SK-N-SH (cell line): ENCODE results near the gene USP36. TPM values are rescaled to one million over a fixed set of nuclear protein-coding genes. Genes with fewer than 3 reads are reported as not detected.
A peak's percentile ranks its signal among the peaks of the same experiment; 100 is the strongest.

ENCODE experiments used
- CTCF ChIA-PET: fragments of 300-600, 350-600 bp; formaldehyde crosslinking; extraction: SDS; loops from one replicate; lab custom pipeline; 2021; lab: Yijun Ruan, JAX
- POLR2A ChIA-PET: fragments of 350-600 bp; sonication (Branson Sonifier 250); formaldehyde crosslinking; extraction: SDS; loops from one replicate; lab custom pipeline; 2020; ENCODE audit warnings: antibody characterized with exemption, inconsistent platforms; lab: Yijun Ruan, JAX
- DNase-seq: peaks from one replicate; pipeline ENCODE4 v3.0.0; 2012
- H2AFZ ChIP-seq: fragments of 200-600 bp; sonication (generic); 2 replicates; pipeline ENCODE4 v1.8.1; 2016; ENCODE audit warnings: antibody characterized with exemption, mild to moderate bottlenecking, low read depth
- H3F3A ChIP-seq: fragments of 200-600 bp; sonication (generic); replicated peaks from 2 replicates; pipeline ENCODE3; 2016; ENCODE audit warnings: antibody characterized with exemption, mild to moderate bottlenecking; ENCODE audit not compliant: insufficient read depth
- H3K27ac ChIP-seq, 2 experiments: fragments of 200-500 bp in 1 of 2; fragments of 200-600 bp in 1 of 2; sonication (Bioruptor generic) in 1 of 2; sonication (generic), shearing (Covaris generic) in 1 of 2; 2 replicates each; pipeline versions ENCODE4 v1.5.1 to v1.6.1; 2014 to 2016; ENCODE audit warnings: low read depth in 2 of 2, inconsistent platforms in 1 of 2, low read length in 1 of 2, mild to moderate bottlenecking in 1 of 2, mixed read lengths in 1 of 2
- H3K27me3 ChIP-seq: fragments of 200-600 bp; sonication (generic), shearing (Covaris generic); 2 replicates; pipeline ENCODE4 v1.6.1; 2016; ENCODE audit warnings: mixed run types; ENCODE audit not compliant: insufficient read depth
- H3K36me3 ChIP-seq, 2 experiments: fragments of 200-500 bp in 1 of 2; fragments of 200-600 bp in 1 of 2; sonication (Bioruptor generic) in 1 of 2; sonication (generic) in 1 of 2; replicated peaks in 1 of 2; 2 replicates each; pipeline versions ENCODE3 to v1.5.1; 2014 to 2016; ENCODE audit warnings: low read length in 1 of 2, mild to moderate bottlenecking in 1 of 2; ENCODE audit not compliant: insufficient read depth in 2 of 2, control insufficient read depth in 1 of 2
- H3K4me1 ChIP-seq, 2 experiments: fragments of 200-500 bp in 1 of 2; fragments of 200-600 bp in 1 of 2; sonication (Bioruptor generic) in 1 of 2; sonication (generic), shearing (Covaris generic) in 1 of 2; 2 replicates each; pipeline versions ENCODE4 v1.5.1 to v1.6.1; 2014 to 2016; ENCODE audit warnings: low read depth in 1 of 2, low read length in 1 of 2, mixed run types in 1 of 2; ENCODE audit not compliant: insufficient read depth in 2 of 2, control insufficient read depth in 1 of 2
- H3K4me2 ChIP-seq: fragments of 200-600 bp; sonication (generic), shearing (Covaris generic); 2 replicates; pipeline ENCODE4 v1.6.1; 2017; ENCODE audit warnings: mixed run types
- H3K4me3 ChIP-seq, 2 experiments: fragments of 200-500 bp in 1 of 2; fragments of 200-600 bp in 1 of 2; sonication (Bioruptor generic) in 1 of 2; sonication (generic), shearing (Covaris generic) in 1 of 2; 2 replicates each; pipeline versions ENCODE4 v1.5.1 to v1.8.1; 2014 to 2016; ENCODE audit warnings: low read depth in 2 of 2, inconsistent platforms in 1 of 2, low read length in 1 of 2, mild to moderate bottlenecking in 1 of 2, mixed read lengths in 1 of 2, moderate library complexity in 1 of 2
- H3K79me2 ChIP-seq: fragments of 200-600 bp; sonication (generic); 2 replicates; pipeline ENCODE4 v1.8.1; 2017; ENCODE audit warnings: mild to moderate bottlenecking; ENCODE audit not compliant: insufficient read depth
- H3K9ac ChIP-seq: fragments of 200-600 bp; sonication (generic); 2 replicates; pipeline ENCODE4 v1.6.1; 2017; ENCODE audit warnings: mixed run types
- H3K9me2 ChIP-seq: fragments of 200-600 bp; sonication (generic); 2 replicates; pipeline ENCODE4 v1.6.1; 2017; ENCODE audit warnings: mixed run types
- H3K9me3 ChIP-seq: fragments of 200-600 bp; sonication (generic); 2 replicates; pipeline ENCODE4 v1.6.1; 2017; ENCODE audit warnings: mixed run types, mild to moderate bottlenecking, moderate library complexity
- H4K20me1 ChIP-seq: fragments of 200-600 bp; sonication (generic); 2 replicates; pipeline ENCODE4 v1.6.1; 2017; ENCODE audit warnings: mild to moderate bottlenecking, mixed run types; ENCODE audit not compliant: insufficient read depth
- ELF1 ChIP-seq: IDR thresholded peaks from 2 replicates; pipeline ENCODE4 v1.4.0; 2012
- EP300 ChIP-seq, 2 experiments: IDR thresholded peaks; 2 replicates each; pipeline versions ENCODE4 v1.4.0 to v1.6.1; 2012; ENCODE audit warnings: borderline replicate concordance in 1 of 2, low read depth in 1 of 2, low read length in 1 of 2
- EZH2phosphoT487 ChIP-seq: fragments of 200-600 bp; sonication (generic); IDR thresholded peaks from 2 replicates; pipeline ENCODE4 v1.6.1; 2017; ENCODE audit warnings: low read depth, mixed run types, mild to moderate bottlenecking, antibody characterized with exemption, moderate library complexity, borderline replicate concordance
- FOXJ3 ChIP-seq: sonication (generic); formaldehyde crosslinking; IDR thresholded peaks from 2 replicates; pipeline ENCODE4 v1.5.1; 2020; ENCODE audit warnings: mild to moderate bottlenecking, missing genetic modification reagents
- MEF2A ChIP-seq: IDR thresholded peaks from 2 replicates; pipeline ENCODE4 v1.4.0; 2012; ENCODE audit warnings: low read depth, borderline replicate concordance
- PBX3 ChIP-seq: IDR thresholded peaks from 2 replicates; pipeline ENCODE4; 2012
- REST ChIP-seq: IDR thresholded peaks from 2 replicates; pipeline ENCODE4 v1.6.1; 2012; ENCODE audit warnings: mild to moderate bottlenecking, low read depth, low read length, moderate library complexity
- RFX5 ChIP-seq: IDR thresholded peaks from 2 replicates; pipeline ENCODE4 v1.6.1; 2012; ENCODE audit warnings: mild to moderate bottlenecking, improper control_type of control experiment, low read length
- SIN3A ChIP-seq: IDR thresholded peaks from 2 replicates; pipeline ENCODE4 v1.6.1; 2012; ENCODE audit warnings: low read depth, mild to moderate bottlenecking, low read length, moderate library complexity, borderline replicate concordance
- TCF12 ChIP-seq: IDR thresholded peaks from 2 replicates; pipeline ENCODE4 v1.4.0; 2012
- TEAD4 ChIP-seq: IDR thresholded peaks from 2 replicates; pipeline ENCODE4 v1.4.0; 2012; ENCODE audit warnings: mild to moderate bottlenecking, borderline replicate concordance; ENCODE audit not compliant: insufficient read depth
- YY1 ChIP-seq: IDR thresholded peaks from 2 replicates; pipeline ENCODE4 v1.4.0; 2012; ENCODE audit warnings: low read depth, mild to moderate bottlenecking
- ZBTB33 ChIP-seq: IDR thresholded peaks from 2 replicates; pipeline ENCODE4 v1.4.0; 2012; ENCODE audit warnings: low read depth, borderline replicate concordance
- WGBS: methylation state at CpG from one replicate; pipeline ENCODE4 v1.1.6; 2017; ENCODE audit warnings: low lambda C conversion rate; 5-methylcytosine and 5-hydroxymethylcytosine counted together
- polyA plus RNA-seq, 3 experiments: library from polyadenylated mRNA; depleted of rRNA; stranded (reverse); fragments of >200 nt; gene quantifications; 2 replicates each; pipeline ENCODE4 v1.2.3, GENCODE V29; 2012

Gene USP36
- polyA plus RNA-seq, 1 of the 3 experiments (the other 2 are of a cell fraction): 34.6 TPM

GRCh38 chr17:78885956-78886355 is 45.3 kb upstream of the USP36 start:
- ChIA-PET CTCF (interaction anchor here (0.6 to 8.5 kb wide), 7 partner anchors 8 to 133 kb away, joined by 3 to 68 read pairs (median 3); no protein-coding TSS in a partner anchor), POLR2A (interaction anchor here (1.1 kb wide), 1 partner anchor 94 kb away, joined by 5 read pairs; the partner anchor contains the start of gene LGALS3BP)
- Histone ChIP-seq H3K36me3 (peaks cover 5 to 6% of the 10 kb centered on the region in 2 experiments), H4K20me1 (peaks cover 4% of the 10 kb centered on the region; the same call in 1 of the 2 replicates), H3K4me1 (peaks cover 32 to 67% of the 10 kb centered on the region in 2 experiments), H3K79me2 (peaks cover 93% of the 10 kb centered on the region), H3K9me3 (no peaks in the 10 kb centered on the region), H3K9me2 (no peaks in the 10 kb centered on the region), H3K4me3 (no peak overlapping the region), H3K27me3 (no peaks in the 10 kb centered on the region), H3F3A (peaks cover 39% of the 10 kb centered on the region), H3K9ac (no peak overlapping the region), H3K27ac (peak overlapping the region; percentile 99 to 100; a peak in 3 of 4 replicates), H3K4me2 (no peak overlapping the region), H2AFZ (no peak overlapping the region)
- DNase-seq: peak; percentile 9
- TF ChIP-seq ELF1: no peak
- TF ChIP-seq MEF2A: no peak
- no peak for TF ChIP-seq SIN3A
- TF ChIP-seq TCF12: no peak
- TF ChIP-seq RFX5: no peak
- TF ChIP-seq YY1: no peak
- no peak for TF ChIP-seq FOXJ3
- TF ChIP-seq REST: no peak
- no peak for TF ChIP-seq PBX3
- no peak for TF ChIP-seq TEAD4
- TF ChIP-seq EZH2phosphoT487: no peak
- no peak for TF ChIP-seq EP300 (IDR thresholded peaks at IDR 0.05; ENCODE audit: borderline replicate concordance in 1 of 2, low read depth in 1 of 2, low read length in 1 of 2)
- no peak for TF ChIP-seq ZBTB33
- WGBS: 88% methylated on average over 8 of the region's 8 CpGs
